Measurements from ENCODE around the gene SRRM1. TPM values are rescaled to one million over a fixed set of nuclear protein-coding genes. Genes with fewer than 3 reads are reported as not detected.

Gene SRRM1
- total RNA-seq, 1 experiment from 2014 or later = 290 TPM

GRCh38 chr1:24606296-24606605, 36.9 kb upstream of the SRRM1 start:
- DNase-seq = no peak
- no peak overlapping the region for H4K8ac ChIP-seq (replicated peaks; ENCODE audit: insufficient read length, low read depth, low read length)
- no peak overlapping the region for H3K56ac ChIP-seq (ENCODE audit: insufficient read length, low read depth, low read length)
- H3K79me1 ChIP-seq (ENCODE audit: insufficient read depth, low read depth, low read length, poor library complexity, severe bottlenecking) = no peaks in the 10 kb centered on the region
- no peak overlapping the region for H3K18ac ChIP-seq (ENCODE audit: insufficient read length, low read depth, low read length)
- no peaks in the 10 kb centered on the region for H3K4me1 ChIP-seq (ENCODE audit: insufficient read depth, low read length)
- H4K91ac ChIP-seq (ENCODE audit: insufficient read length, low read depth, low read length) = no peak overlapping the region
- H3K36me3 Mint-ChIP-seq (ENCODE audit: insufficient read depth in 1 of 3, low read depth in 3 of 3) = no peaks in the 10 kb centered on the region
- no peak overlapping the region for H3K4ac ChIP-seq (ENCODE audit: low read depth, low read length)
- H2AFZ ChIP-seq (ENCODE audit: low read length) = no peak overlapping the region
- no peak overlapping the region for H2BK20ac ChIP-seq (ENCODE audit: low read depth, low read length, poor library complexity, severe bottlenecking)
- H4K20me1 ChIP-seq (ENCODE audit: control insufficient read depth, insufficient read depth, insufficient read length) = no peaks in the 10 kb centered on the region
- no peaks in the 10 kb centered on the region for H3K23me2 ChIP-seq (ENCODE audit: insufficient read length, low read depth, low read length, poor library complexity, severe bottlenecking)
- H2BK12ac ChIP-seq (ENCODE audit: insufficient read length, low read depth, low read length) = no peak overlapping the region
- H2BK120ac ChIP-seq (ENCODE audit: low read depth, low read length, poor library complexity, severe bottlenecking) = no peak overlapping the region
- H2BK15ac ChIP-seq (ENCODE audit: low read depth, low read length) = no peak overlapping the region
- H3K9me3 Mint-ChIP-seq = no peaks in the 10 kb centered on the region
- peaks cover 5% of the 10 kb centered on the region for H3K27me3 Mint-ChIP-seq (ENCODE audit: low read depth)
- no peak overlapping the region for H3K4me3 Mint-ChIP-seq
- H3K27me3 ChIP-seq (ENCODE audit: insufficient read depth, low read length) = no peaks in the 10 kb centered on the region
- H2BK5ac ChIP-seq (ENCODE audit: insufficient read length, low read length) = no peak overlapping the region
- no peak overlapping the region for H3K14ac ChIP-seq (ENCODE audit: insufficient read depth, low read length)
- H3K9ac ChIP-seq (ENCODE audit: extremely low read depth, insufficient read length, low read length) = no peak overlapping the region
- no peaks in the 10 kb centered on the region for H3K4me1 Mint-ChIP-seq
- no peak overlapping the region for H3K27ac Mint-ChIP-seq
- TF ChIP-seq CTCF (conservative IDR thresholded peaks at IDR 0.05) = no peak
- no peaks in the 10 kb centered on the region for H3K79me2 ChIP-seq (ENCODE audit: insufficient read depth, low read length)
- H3K27ac ChIP-seq (ENCODE audit: insufficient read length, low read depth, low read length) = no peak overlapping the region
- no peaks in the 10 kb centered on the region for H3K9me3 ChIP-seq (ENCODE audit: control insufficient read depth, low read depth, low read length)
- no peak overlapping the region for H3T11ph ChIP-seq (ENCODE audit: low read length)
- WGBS (ENCODE audit: extremely low coverage, insufficient read length, low lambda C conversion rate) = no CpG with 5 or more reads among the region's 3 CpGs
- H3K23ac ChIP-seq (ENCODE audit: insufficient read length, low read depth, low read length) = no peak overlapping the region
- H2AK5ac ChIP-seq (ENCODE audit: insufficient read length, low read length) = no peak overlapping the region
- H4K5ac ChIP-seq (ENCODE audit: insufficient read length, low read depth, low read length) = no peak overlapping the region
- H3K4me2 ChIP-seq (ENCODE audit: insufficient read depth, insufficient read length, low read length) = no peak overlapping the region
